Activated naive CD4-positive, alpha-beta T cell treated with anti-CD3 and anti-CD28 coated beads, Interleukin-2, amount 10 ng/mL, durations not matched to agents 7 days and 5 days (primary cell): ENCODE results near the gene SNX12.

Experiments used
- CTCF ChIA-PET: fragments of 350-600 bp; sonication (Branson Sonifier 250); formaldehyde crosslinking; loops from one replicate; lab custom pipeline; 2021; ENCODE audit warnings: antibody characterized with exemption; lab: Charles Lee
- DNase-seq: peaks from one replicate; pipeline ENCODE4 v3.0.0-alpha.2; 2020
- H3K27ac Mint-ChIP-seq: one replicate; pipeline ENCODE4 v1.8.0; 2021; ENCODE audit warnings: mild to moderate bottlenecking, moderate library complexity, mixed read lengths
- H3K27me3 Mint-ChIP-seq: one replicate; pipeline ENCODE4 v1.8.0; 2021; ENCODE audit warnings: mild to moderate bottlenecking, mixed read lengths
- H3K36me3 Mint-ChIP-seq: one replicate; pipeline ENCODE4 v1.8.0; 2021; ENCODE audit warnings: mixed read lengths
- H3K4me1 Mint-ChIP-seq: one replicate; pipeline ENCODE4 v1.8.0; 2021; ENCODE audit warnings: mixed read lengths
- H3K4me3 Mint-ChIP-seq: one replicate; pipeline ENCODE4 v1.8.0; 2021; ENCODE audit warnings: mild to moderate bottlenecking, moderate library complexity, mixed read lengths
- H3K9me3 Mint-ChIP-seq: one replicate; pipeline ENCODE4 v1.8.0; 2021; ENCODE audit warnings: mixed read lengths

The SNX12 gene

DNA sequence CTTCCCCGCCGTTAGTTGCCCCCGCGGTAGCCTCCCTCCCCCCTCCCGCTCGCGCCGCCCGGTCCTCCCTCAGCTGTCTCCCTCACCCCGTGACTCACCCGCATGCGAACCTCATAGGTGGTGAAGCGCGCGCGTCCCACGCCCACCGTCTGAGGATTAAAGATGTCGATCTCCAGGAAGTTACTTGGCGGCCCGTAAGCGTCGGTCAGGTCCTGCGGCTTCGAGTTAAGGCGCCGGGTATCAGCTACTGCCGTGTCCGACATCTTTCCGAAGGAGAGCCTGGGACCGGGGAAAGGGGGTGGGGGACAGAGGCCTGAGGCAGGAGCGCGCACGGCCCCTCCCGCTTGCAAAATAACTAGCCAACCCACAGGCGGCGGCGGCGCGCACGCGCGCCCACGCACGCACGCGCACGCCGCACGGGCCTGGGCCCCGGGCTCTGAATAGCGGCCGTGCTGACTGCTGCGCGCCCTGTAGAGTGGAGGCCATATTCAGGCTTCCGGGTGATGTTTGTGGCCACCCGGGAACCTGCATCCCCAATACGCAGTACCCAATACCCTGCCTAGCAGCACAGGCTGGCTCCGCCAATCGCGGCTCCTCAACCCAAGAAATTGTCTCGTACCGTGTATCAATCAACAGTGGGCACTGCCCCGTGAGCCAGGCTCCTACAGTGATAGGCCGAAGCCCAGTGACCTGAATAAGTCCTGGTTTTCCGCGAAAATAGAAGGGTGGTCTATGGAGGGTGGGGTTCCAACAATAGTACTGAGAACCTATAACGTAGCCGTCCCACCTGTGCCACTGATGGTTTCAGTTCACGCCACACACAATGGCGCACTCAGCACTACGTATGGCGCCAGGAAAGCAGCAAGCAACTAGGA lies at the start of gene SNX12:
Gene SNX12, minus strand, starts transcription at position 291 of the 875 bp plus-strand sequence. Its CDS starts 28 bp downstream, at position 263.
- Mint-ChIP-seq H3K4me1 (peaks cover 21% of the 10 kb centered on the region), H3K27ac (peak within 1 kb of the TSS; percentile 99), H3K4me3 (peak within 1 kb of the TSS; percentile 88), H3K27me3 (peaks cover 11% of the 10 kb centered on the region), H3K9me3 (no peaks in the 10 kb centered on the region), H3K36me3 (peaks cover 11% of the 10 kb centered on the region)
- CTCF ChIA-PET: no interaction called here
- DNase-seq: peak; percentile 93

DNA sequence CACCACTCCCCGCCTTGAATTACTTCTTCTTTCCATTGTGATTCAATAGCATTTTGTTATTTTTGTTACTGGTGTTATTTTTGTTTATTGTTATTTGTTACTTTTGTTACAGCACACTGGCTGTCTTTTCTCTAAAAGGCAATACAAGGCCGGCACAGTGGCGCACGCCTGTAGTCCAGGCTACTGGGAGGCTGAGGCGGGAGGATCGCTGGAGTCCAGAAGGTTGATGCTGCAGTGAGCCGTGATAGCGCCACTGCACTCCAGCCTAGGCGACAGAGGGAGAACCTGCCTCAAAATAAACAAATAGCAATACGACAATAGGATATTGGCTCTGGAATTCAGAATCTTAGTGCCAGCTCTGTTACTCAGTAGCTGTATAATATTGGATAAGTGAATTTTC lies 49.2 kb upstream of the SNX12 start:
- Mint-ChIP-seq H3K27me3 (no peaks in the 10 kb centered on the region), H3K4me3 (no peak overlapping the region), H3K4me1 (peaks cover 42% of the 10 kb centered on the region), H3K36me3 (peaks cover 21% of the 10 kb centered on the region), H3K27ac (peak overlapping the region; percentile 71), H3K9me3 (no peaks in the 10 kb centered on the region)
- DNase-seq: no peak
- CTCF ChIA-PET: interaction anchor here (2.8 kb wide), 1 partner anchor 16 kb away, joined by 27 read pairs; no protein-coding TSS in a partner anchor

DNA sequence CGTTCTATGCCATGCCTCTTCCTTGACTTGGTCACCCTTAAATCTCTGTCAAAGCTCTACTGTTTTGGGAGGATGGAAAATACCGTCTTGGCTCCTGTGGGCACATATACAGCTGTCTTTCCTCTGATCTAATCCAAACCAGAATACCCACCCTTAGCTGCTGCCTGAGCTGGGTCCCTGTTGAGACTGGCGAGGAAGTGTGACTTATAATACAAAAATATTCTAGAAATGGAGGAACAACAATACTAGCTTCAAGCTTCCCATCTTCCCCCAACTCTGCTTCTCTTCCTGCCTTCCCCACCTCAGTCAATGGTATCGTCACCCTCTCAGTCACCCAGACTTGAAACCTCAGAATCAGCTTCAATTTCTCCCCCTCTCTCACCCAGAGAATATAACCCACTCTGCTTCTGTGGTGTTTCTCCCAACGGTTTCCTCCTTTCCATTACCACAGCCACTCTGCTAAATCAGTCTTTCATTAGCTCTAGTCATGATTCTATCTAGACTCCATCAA lies 43.8 kb upstream of the SNX12 start:
- CTCF ChIA-PET: interaction anchor here (0.7 to 5.9 kb wide), 4 partner anchors 11 to 54 kb away, joined by 3 to 39 read pairs (median 4); no protein-coding TSS in a partner anchor
- Mint-ChIP-seq H3K27ac (peak overlapping the region; percentile 99), H3K27me3 (no peaks in the 10 kb centered on the region), H3K36me3 (peaks cover 45% of the 10 kb centered on the region), H3K9me3 (no peaks in the 10 kb centered on the region), H3K4me1 (peaks cover 40% of the 10 kb centered on the region), H3K4me3 (peak overlapping the region; percentile 99)
- peak; percentile 24 for DNase-seq

DNA sequence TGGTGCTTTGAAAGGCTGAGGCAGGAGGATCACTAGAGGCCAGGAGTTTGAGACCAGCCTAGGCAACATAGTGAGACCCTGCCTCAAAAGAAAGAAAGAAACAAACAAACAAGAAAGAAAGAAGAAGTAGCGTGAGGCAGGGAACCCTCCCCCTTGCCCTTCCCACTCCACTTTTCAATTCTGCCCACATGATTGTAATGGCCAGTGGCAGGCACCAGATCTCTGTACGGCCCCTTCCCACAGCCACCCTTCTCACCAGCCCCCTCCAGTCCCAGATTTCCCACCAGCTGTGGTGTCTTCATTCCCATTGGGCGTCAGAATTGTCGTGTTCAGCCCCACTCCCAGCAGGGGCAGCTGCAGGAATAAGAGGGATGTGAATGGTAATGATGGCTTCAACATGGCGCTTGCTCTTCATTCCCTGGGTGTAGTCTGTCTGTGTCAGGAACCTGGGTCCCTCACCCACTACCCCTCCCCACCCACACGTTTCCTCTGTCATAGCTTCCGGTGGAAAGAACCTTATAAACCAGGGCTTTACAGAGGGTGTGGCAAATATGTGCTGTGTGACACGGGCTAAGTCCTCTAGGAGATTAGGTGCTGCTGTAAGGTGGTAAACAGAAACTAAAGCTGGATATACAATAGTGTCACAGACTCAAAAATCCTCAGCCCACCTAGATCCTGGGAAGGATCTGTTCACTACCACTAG lies 43.2 kb upstream of the SNX12 start, which contains the start of gene IL2RG:
Gene IL2RG, minus strand, starts transcription at position 437 of the 703 bp plus-strand sequence. Its CDS starts 38 bp downstream, at position 399.
- CTCF ChIA-PET: interaction anchor here (0.7 to 5.9 kb wide), 3 partner anchors 11 to 53 kb away, joined by 3 to 39 read pairs (median 4); no protein-coding TSS in a partner anchor
- peak; percentile 86 for DNase-seq
- Mint-ChIP-seq H3K4me3 (peak within 1 kb of the TSS; percentile 99), H3K4me1 (peaks cover 45% of the 10 kb centered on the region), H3K36me3 (peaks cover 49% of the 10 kb centered on the region), H3K27ac (peak within 1 kb of the TSS; percentile 99), H3K9me3 (no peaks in the 10 kb centered on the region), H3K27me3 (no peaks in the 10 kb centered on the region)

DNA sequence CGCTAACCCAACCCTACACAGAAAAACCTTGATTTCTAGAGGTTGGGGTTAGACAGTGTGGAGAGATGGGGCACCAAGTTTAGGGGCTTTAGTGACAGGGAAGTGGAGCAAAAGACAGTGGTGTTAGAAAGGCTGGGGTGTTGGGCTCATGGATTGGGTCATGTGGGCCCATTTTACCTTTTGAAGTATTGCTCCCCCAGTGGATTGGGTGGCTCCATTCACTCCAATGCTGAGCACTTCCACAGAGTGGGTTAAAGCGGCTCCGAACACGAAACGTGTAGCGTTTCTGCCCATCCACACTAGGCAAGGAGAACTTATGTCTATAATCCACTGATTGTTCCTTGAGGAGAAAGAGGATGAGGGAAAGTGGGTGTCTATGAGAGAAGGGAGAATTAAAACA lies 40.9 kb upstream of the SNX12 start:
- H3K27me3 Mint-ChIP-seq: no peaks in the 10 kb centered on the region
- DNase-seq: peak; percentile 50
- peak overlapping the region; percentile 99 for H3K4me3 Mint-ChIP-seq
- CTCF ChIA-PET: interaction anchor here (1.7 kb wide), 1 partner anchor 18 kb away, joined by 3 read pairs; no protein-coding TSS in a partner anchor
- peaks cover 61% of the 10 kb centered on the region for H3K4me1 Mint-ChIP-seq
- H3K27ac Mint-ChIP-seq: peak overlapping the region; percentile 99
- H3K9me3 Mint-ChIP-seq: no peaks in the 10 kb centered on the region
- peaks cover 62% of the 10 kb centered on the region for H3K36me3 Mint-ChIP-seq

DNA sequence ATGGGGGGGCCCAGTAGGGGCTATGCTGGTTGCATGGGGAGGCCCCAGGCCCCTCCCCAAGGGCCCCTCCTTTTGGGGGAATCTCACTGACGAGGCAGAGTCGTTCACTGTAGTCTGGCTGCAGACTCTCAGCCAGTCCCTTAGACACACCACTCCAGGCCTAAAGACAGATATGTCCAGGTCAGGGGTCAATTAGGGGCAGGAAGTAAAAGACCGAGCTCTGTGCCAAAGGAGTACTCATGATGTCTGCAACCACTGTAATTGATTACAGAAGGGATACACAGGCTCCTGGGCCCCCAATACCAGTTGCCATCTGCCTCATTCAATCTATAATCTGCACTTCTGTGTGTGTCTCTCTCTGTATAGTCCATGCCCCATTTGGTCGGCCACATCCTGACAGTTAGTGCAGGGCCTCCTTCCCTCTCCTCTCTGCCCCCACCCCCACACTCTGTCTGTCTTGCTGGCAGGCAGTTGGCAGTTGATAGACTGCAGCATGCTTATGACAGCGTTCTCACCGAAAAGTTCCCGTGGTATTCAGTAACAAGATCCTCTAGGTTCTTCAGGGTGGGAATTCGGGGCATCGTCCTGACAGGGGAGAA lies 39.7 kb upstream of the SNX12 start:
- peak overlapping the region; percentile 99 for H3K4me3 Mint-ChIP-seq
- H3K27ac Mint-ChIP-seq: peak overlapping the region; percentile 99
- CTCF ChIA-PET: interaction anchor here (1.4 kb wide), 1 partner anchor 9 kb away, joined by 4 read pairs; no protein-coding TSS in a partner anchor
- DNase-seq: peak; percentile 70
- H3K36me3 Mint-ChIP-seq: peaks cover 66% of the 10 kb centered on the region
- no peaks in the 10 kb centered on the region for H3K9me3 Mint-ChIP-seq
- peaks cover 65% of the 10 kb centered on the region for H3K4me1 Mint-ChIP-seq
- H3K27me3 Mint-ChIP-seq: no peaks in the 10 kb centered on the region

DNA sequence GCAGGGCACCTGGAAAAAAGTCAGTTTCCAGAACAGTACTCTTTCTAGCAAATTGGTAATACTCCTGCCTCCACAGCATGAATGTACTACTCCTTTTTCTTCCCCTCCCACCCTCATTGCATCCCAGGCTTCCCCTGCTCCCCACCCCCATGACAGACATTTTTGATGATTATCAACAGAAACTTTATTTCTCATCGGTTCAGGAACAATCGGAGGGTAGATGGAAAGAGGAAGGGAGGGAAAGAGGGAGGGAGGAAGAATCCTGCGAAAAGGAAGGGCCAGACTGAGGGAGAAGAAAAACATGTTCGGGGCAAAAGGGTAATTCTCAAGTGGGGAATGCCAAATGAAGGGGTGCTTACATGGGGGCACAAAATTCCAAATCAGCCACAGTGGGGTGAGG lies 39.1 kb upstream of the SNX12 start:
- H3K4me3 Mint-ChIP-seq: peak overlapping the region; percentile 99
- peak overlapping the region; percentile 99 for H3K27ac Mint-ChIP-seq
- H3K36me3 Mint-ChIP-seq: peaks cover 66% of the 10 kb centered on the region
- DNase-seq: no peak
- H3K9me3 Mint-ChIP-seq: no peaks in the 10 kb centered on the region
- H3K4me1 Mint-ChIP-seq: peaks cover 64% of the 10 kb centered on the region
- CTCF ChIA-PET: interaction anchor here (1.4 kb wide), 1 partner anchor 8 kb away, joined by 4 read pairs; no protein-coding TSS in a partner anchor
- H3K27me3 Mint-ChIP-seq: no peaks in the 10 kb centered on the region

DNA sequence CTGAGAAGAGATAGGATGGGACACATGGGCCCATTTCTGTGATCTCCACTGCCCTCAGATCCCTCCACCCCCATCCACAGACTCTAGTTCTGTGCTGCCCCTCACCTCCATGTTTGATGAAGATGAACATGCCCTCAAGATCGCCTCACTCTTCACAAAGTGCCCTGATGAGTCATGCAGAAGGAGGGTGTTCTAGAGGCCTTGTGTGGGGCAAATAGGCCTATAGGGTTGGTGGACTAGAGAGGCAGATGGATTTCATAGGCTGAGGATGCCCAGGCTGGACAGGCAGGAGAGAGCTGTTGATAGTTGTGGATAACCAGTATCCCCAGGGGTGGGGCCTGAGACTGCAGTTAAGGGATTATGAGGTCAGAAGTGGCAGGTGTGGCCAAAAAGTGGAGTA lies 38.3 kb upstream of the SNX12 start, which contains the start of gene CXorf65:
Gene CXorf65, minus strand, starts transcription at position 314 of the 400 bp plus-strand sequence. Its CDS starts 184 bp downstream, at position 130.
- peaks cover 62% of the 10 kb centered on the region for H3K4me1 Mint-ChIP-seq
- H3K27me3 Mint-ChIP-seq: no peaks in the 10 kb centered on the region
- no peak for DNase-seq
- CTCF ChIA-PET: interaction anchor here (1.1 to 1.5 kb wide), 2 partner anchors 10 to 12 kb away, joined by 3 to 6 read pairs; partner anchors contain the start of gene MED12
- peak within 1 kb of the TSS; percentile 99 for H3K4me3 Mint-ChIP-seq
- H3K27ac Mint-ChIP-seq: peak within 1 kb of the TSS; percentile 99
- no peaks in the 10 kb centered on the region for H3K9me3 Mint-ChIP-seq
- H3K36me3 Mint-ChIP-seq: peaks cover 65% of the 10 kb centered on the region

DNA sequence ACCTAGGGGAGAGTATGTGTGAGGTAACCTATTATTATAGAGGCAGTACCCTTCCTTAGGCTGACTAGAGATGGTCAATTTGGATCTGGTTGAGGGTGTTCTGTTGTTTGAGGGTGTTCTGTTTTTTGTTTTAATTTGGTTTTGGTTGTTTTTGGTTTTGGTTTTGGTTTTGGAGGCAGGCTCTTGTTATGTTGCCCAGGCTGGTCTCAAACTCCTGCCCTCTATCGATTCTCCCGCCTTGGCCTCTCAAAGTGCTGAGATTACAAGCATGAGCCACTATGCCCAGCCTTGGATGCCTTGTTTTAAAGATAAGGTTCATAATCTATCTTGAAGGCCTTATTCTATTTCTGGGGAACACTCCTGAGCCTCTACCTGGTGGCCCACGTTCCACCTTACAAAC lies 37.5 kb upstream of the SNX12 start:
- DNase-seq: no peak
- Mint-ChIP-seq H3K27me3 (no peaks in the 10 kb centered on the region), H3K4me1 (peaks cover 70% of the 10 kb centered on the region), H3K36me3 (peaks cover 57% of the 10 kb centered on the region), H3K4me3 (peak overlapping the region; percentile 48), H3K27ac (peak overlapping the region; percentile 93), H3K9me3 (no peaks in the 10 kb centered on the region)
- CTCF ChIA-PET: interaction anchor here (1.1 to 1.5 kb wide), 3 partner anchors 9 to 23 kb away, joined by 3 to 6 read pairs (median 3); partner anchors contain the start of gene MED12

DNA sequence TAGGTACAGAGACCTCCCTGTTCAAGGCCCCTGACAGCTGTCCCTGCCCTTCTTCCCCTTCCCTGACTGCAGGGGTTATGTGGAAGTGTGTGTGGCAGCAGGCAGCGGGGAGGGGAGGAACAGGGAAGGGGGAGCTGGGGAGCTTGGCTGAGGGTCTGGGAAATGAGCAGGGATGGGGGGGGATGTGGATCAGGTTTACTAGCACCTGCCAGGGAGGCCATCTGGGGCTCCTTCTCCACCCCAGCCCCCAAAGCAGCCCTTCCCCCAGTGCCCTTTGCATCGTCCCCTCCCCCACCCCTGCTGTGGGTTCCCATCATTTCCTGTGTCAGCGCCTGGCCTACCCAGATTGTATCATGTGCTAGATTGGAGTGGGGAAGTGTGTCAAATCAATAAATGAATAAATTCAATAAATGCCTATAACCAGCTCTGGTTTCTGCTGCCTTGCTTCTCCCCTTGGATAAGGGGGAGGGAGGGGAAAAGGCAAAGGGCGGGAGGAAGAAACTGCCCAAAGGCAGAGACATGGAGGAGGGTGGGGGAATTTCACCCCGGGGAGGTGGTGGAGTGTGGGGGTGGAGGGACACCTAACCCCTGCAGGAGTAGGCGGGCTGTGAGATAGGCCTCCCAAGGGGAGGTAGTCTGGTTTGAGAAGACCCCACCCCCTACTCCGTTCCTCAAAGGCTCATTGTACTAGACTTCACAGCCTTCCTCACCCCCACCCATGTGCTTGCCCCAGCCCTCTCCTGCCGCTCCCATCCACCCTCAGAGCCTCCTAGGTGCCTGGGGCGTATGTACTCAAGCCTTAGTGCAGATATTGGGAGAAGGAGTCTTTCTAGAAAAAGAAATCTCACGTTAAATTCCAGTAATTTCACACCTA lies 35.2 kb upstream of the SNX12 start:
- H3K27me3 Mint-ChIP-seq: no peaks in the 10 kb centered on the region
- H3K9me3 Mint-ChIP-seq: no peaks in the 10 kb centered on the region
- CTCF ChIA-PET: interaction anchor here (4.2 to 5.8 kb wide), 2 partner anchors 14 to 25 kb away, joined by 27 to 97 read pairs; partner anchors contain the start of gene MED12
- peak overlapping the region; percentile 73 for H3K4me3 Mint-ChIP-seq
- peaks cover 37% of the 10 kb centered on the region for H3K36me3 Mint-ChIP-seq
- H3K27ac Mint-ChIP-seq: peak overlapping the region; percentile 93
- H3K4me1 Mint-ChIP-seq: peaks cover 81% of the 10 kb centered on the region
- peak; percentile 70 for DNase-seq

DNA sequence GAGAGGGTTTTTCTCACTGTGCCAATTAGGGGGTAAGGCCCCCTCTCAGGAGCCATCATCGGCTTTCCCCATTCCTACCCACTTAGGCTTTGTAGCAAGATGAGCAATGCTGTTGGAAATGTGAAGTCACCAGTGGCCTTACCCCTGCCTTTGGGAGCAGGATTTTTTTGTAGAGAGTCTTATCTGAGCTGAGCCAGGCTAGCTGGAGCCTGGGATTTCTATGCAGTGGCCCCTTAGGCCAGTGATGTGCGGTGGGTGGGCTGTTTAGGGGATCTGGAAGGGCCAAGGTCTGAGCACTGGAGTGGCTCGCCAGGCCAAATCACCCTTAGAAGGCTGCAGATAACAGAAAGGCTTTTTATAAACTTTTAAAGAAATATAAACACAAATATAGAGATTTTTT lies 34.2 kb upstream of the SNX12 start:
- H3K9me3 Mint-ChIP-seq: no peaks in the 10 kb centered on the region
- no peak for DNase-seq
- CTCF ChIA-PET: interaction anchor here (1.7 to 5.8 kb wide), 4 partner anchors 10 to 26 kb away, joined by 5 to 97 read pairs (median 33); partner anchors contain the start of genes IL2RG and MED12
- peaks cover 27% of the 10 kb centered on the region for H3K36me3 Mint-ChIP-seq
- peaks cover 4% of the 10 kb centered on the region for H3K27me3 Mint-ChIP-seq
- no peak overlapping the region for H3K4me3 Mint-ChIP-seq
- H3K27ac Mint-ChIP-seq: peak overlapping the region; percentile 93
- peaks cover 77% of the 10 kb centered on the region for H3K4me1 Mint-ChIP-seq
